HFFc6 (cell line): ENCODE data around the gene CCNL1. TPM values are rescaled to one million over a fixed set of nuclear protein-coding genes. Genes with fewer than 3 reads are reported as not detected.
"Not testable (repeated sequence)": the region's sequence is repeated elsewhere in the genome, so short reads cannot be mapped to it uniquely, and the experiment has no call there.

Experiments
- DNase-seq: peaks from one replicate; pipeline ENCODE4 v3.0.0-alpha.2; 2018
- H3K27ac Mint-ChIP-seq: 2 replicates; pipeline ENCODE4 v1.8.0; 2020; ENCODE audit warnings: mild to moderate bottlenecking, mixed read lengths
- H3K27me3 Mint-ChIP-seq: 2 replicates; pipeline ENCODE4 v1.8.0; 2021; ENCODE audit warnings: mild to moderate bottlenecking, moderate library complexity, mixed read lengths; ENCODE audit not compliant: insufficient read depth
- H3K36me3 Mint-ChIP-seq: 2 replicates; pipeline ENCODE4 v1.8.0; 2021; ENCODE audit warnings: low read depth, mixed read lengths
- H3K4me1 Mint-ChIP-seq: 2 replicates; pipeline ENCODE4 v1.8.0; 2020; ENCODE audit warnings: low read depth, mixed read lengths
- H3K4me3 Mint-ChIP-seq: 2 replicates; pipeline ENCODE4 v1.8.0; 2020; ENCODE audit warnings: mild to moderate bottlenecking, moderate library complexity, mixed read lengths
- H3K9me3 Mint-ChIP-seq: 2 replicates; pipeline ENCODE4 v1.8.0; 2020; ENCODE audit warnings: mild to moderate bottlenecking, mixed read lengths
- CTCF ChIP-seq: fragments of 200-600 bp; sonication (generic); IDR thresholded peaks from 2 replicates; pipeline ENCODE4 v1.5.0; 2021; ENCODE audit warnings: antibody characterized with exemption, mild to moderate bottlenecking
- total RNA-seq, 6 experiments: library from RNA; stranded (reverse); fragmentation: NEBNext Ultra II Directional; extraction: Animal tissue kit (Norgen Biotek cat#: 25700); gene quantifications; 2 replicates in 1 of 6; 3 replicates in 5 of 6; pipeline ENCODE4 v1.2.3, GENCODE V29; 2021

The CCNL1 gene
- total RNA-seq, 6 experiments from 2014 or later = 47.4 to 74.3 (median 65.1) TPM

GRCh38 chr3:157195965-157196364 is 36.0 kb upstream of the CCNL1 start:
- no peaks in the 10 kb centered on the region for H3K4me1 Mint-ChIP-seq
- no peaks in the 10 kb centered on the region for H3K27me3 Mint-ChIP-seq
- peaks cover 8% of the 10 kb centered on the region; the same call in 1 of the 2 replicates for H3K36me3 Mint-ChIP-seq
- no peak overlapping the region for H3K4me3 Mint-ChIP-seq
- no peak for TF ChIP-seq CTCF
- no peak for DNase-seq
- H3K9me3 Mint-ChIP-seq = peaks cover 8% of the 10 kb centered on the region
- H3K27ac Mint-ChIP-seq = no peak overlapping the region

- H3K27ac Mint-ChIP-seq, H3K4me3 Mint-ChIP-seq, DNase-seq, H3K27me3 Mint-ChIP-seq: not testable (repeated sequence)
- Mint-ChIP-seq H3K9me3 (peaks cover 35% of the 10 kb centered on the region), H3K4me1 (peaks cover 10% of the 10 kb centered on the region), H3K36me3 (peaks cover 33% of the 10 kb centered on the region)
Observed at GRCh38 chr3:157191149-157191548, 31.2 kb upstream of the CCNL1 start.

DNA sequence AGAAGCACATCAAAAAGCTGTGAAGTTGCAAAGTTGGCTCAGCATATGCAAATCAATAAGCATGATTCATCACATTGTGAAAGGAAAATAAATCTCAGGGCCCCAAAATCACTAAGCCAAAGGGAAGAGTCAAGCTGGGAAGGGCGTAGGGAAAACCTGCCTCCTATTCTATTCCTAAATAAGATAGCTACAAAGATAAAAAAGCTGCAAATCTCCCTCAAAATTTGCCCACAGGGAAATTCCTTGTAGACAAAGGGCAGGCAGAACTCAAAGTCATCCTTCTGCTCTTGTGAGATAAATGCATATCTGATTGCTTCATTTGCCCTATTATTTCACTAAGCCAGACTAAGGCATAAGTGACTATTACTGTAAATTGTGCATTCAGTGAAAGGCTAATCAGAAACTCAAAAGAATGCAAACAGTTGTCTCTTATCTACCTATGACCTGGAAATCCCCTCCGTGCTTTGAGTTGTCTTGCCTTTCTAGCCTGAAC is 30.5 kb upstream of the CCNL1 start:
- Mint-ChIP-seq H3K36me3 (peaks cover 40% of the 10 kb centered on the region), H3K4me1 (peaks cover 10% of the 10 kb centered on the region), H3K9me3 (peaks cover 35% of the 10 kb centered on the region), H3K27me3 (no peaks in the 10 kb centered on the region), H3K27ac (no peak overlapping the region), H3K4me3 (no peak overlapping the region)
- no peak for TF ChIP-seq CTCF
- DNase-seq = no peak

GRCh38 chr3:157188391-157188790 is 28.4 kb upstream of the CCNL1 start:
- TF ChIP-seq CTCF = no peak
- DNase-seq = no peak
- Mint-ChIP-seq H3K9me3 (peaks cover 35% of the 10 kb centered on the region), H3K27ac (no peak overlapping the region), H3K4me1 (peaks cover 10% of the 10 kb centered on the region), H3K36me3 (peaks cover 46% of the 10 kb centered on the region), H3K4me3 (no peak overlapping the region), H3K27me3 (no peaks in the 10 kb centered on the region)

- Mint-ChIP-seq H3K4me3 (no peak overlapping the region), H3K27me3 (no peaks in the 10 kb centered on the region), H3K36me3 (peaks cover 27% of the 10 kb centered on the region), H3K27ac (no peak overlapping the region), H3K9me3 (peaks cover 15% of the 10 kb centered on the region), H3K4me1 (peaks cover under 1% of the 10 kb centered on the region; the same call in 1 of the 2 replicates)
- TF ChIP-seq CTCF = peak; percentile 25; the same call in 1 of the 2 replicates
- DNase-seq = no peak
Observed at GRCh38 chr3:157182879-157183278, 22.9 kb upstream of the CCNL1 start.

DNA sequence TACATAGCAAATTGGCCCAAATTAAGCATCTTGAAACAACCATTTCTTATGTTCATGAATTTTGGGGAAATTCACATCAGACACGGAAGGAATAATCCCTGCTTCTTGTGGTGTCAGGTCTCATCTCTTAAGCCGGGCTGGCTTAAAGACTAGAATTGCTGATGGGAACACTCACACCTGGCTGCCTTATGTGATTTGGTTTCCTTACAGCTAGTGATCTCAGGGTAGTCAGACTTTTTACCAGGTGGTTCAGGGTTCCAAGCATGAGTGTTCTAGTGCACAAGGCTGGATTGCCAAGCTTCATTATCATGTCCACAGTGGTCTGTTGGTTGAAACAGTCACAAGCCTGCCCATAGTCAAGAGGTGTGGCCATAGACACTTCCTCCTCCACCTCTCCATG is 20.3 kb upstream of the CCNL1 start:
- TF ChIP-seq CTCF = no peak
- Mint-ChIP-seq H3K4me3 (no peak overlapping the region), H3K27ac (no peak overlapping the region), H3K9me3 (peaks cover 6% of the 10 kb centered on the region; the same call in 1 of the 2 replicates), H3K27me3 (no peaks in the 10 kb centered on the region), H3K4me1 (peaks cover 21% of the 10 kb centered on the region), H3K36me3 (peaks cover 15% of the 10 kb centered on the region)
- no peak for DNase-seq
